HG03457 (cell line): ENCODE measurements around the gene MINPP1.
A peak's percentile ranks its signal among the peaks of the same experiment; 100 is the strongest.
"Not testable (repeated sequence)": the region's sequence is repeated elsewhere in the genome, so short reads cannot be mapped to it uniquely, and the experiment has no call there.

Experiments
- ATAC-seq: cut with Tn5 transposase; IDR thresholded peaks from one replicate; pipeline ENCODE4 v1.9.1; 2021; ENCODE audit warnings: moderate number of reproducible peaks; ENCODE audit not compliant: unreplicated experiment

The MINPP1 gene, protein sequence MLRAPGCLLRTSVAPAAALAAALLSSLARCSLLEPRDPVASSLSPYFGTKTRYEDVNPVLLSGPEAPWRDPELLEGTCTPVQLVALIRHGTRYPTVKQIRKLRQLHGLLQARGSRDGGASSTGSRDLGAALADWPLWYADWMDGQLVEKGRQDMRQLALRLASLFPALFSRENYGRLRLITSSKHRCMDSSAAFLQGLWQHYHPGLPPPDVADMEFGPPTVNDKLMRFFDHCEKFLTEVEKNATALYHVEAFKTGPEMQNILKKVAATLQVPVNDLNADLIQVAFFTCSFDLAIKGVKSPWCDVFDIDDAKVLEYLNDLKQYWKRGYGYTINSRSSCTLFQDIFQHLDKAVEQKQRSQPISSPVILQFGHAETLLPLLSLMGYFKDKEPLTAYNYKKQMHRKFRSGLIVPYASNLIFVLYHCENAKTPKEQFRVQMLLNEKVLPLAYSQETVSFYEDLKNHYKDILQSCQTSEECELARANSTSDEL

DNA sequence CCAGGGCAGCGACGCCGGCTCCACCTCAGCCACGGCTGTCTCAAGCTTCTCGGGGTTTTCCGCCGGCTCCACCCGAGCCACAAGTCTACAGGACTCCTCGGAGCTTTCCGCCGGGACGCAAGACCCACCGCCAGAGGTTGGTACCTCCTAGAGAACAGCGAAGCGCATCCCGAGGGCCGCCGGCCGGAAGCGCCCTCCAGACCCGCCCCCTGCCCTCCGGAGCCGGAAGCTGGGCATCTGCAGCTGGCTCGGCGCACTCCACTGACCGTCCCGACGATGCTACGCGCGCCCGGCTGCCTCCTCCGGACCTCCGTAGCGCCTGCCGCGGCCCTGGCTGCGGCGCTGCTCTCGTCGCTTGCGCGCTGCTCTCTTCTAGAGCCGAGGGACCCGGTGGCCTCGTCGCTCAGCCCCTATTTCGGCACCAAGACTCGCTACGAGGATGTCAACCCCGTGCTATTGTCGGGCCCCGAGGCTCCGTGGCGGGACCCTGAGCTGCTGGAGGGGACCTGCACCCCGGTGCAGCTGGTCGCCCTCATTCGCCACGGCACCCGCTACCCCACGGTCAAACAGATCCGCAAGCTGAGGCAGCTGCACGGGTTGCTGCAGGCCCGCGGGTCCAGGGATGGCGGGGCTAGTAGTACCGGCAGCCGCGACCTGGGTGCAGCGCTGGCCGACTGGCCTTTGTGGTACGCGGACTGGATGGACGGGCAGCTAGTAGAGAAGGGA, at the start of gene MINPP1:
TSS of gene MINPP1 (plus strand) at position 254 of the 726 bp plus-strand sequence. CDS start at position 277, 23 bp downstream.
- ATAC-seq, result peak; percentile 90

DNA sequence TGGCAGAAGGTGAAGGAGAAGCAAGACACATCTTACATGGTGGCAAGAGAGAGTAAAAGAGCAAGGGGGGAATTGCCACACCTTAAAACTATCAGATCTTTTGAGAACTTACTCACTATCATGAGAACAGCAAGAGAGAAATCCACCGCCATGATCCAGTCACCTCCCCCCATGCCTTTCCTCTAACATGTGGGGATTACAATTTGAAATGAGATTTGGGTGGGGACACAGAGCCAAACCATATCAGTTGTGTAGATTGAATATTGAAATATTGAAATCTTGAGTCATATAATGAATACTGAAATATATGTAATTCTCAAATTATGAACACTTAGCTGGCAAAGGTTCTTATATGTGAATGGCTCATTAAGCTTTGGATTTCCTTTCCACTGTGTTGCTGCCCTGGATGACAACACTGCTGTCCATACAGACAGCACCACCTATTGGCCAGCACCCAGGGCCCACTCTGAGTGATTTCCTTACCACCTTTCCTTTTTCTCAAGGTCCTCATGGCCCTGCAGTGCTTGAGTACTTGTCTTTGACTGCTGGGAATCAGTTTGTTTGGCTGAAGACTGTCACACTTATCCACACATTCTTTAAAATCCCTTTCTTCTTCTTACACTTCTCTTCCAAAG, 48.0 kb upstream of the MINPP1 start:
- not testable (repeated sequence) for ATAC-seq

DNA sequence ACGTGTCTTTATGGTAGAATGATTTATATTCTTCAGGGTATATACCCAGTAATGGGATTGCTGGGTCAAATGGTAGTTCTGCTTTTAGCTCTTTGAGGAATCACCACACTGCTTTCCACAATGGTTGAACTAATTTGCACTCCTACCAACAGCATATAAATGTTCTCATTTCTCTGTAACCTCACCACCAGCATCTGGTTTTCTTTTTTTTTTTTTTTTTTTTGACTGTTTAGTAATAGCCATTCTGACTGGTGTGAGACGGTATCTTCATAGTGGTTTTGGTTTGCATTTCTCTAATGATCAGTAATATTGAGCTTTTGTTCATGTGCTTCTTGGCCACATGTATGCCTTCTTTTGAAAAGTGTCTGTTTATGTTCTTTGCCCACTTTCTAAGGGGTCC, 42.9 kb upstream of the MINPP1 start:
- ATAC-seq, result not testable (repeated sequence)

DNA sequence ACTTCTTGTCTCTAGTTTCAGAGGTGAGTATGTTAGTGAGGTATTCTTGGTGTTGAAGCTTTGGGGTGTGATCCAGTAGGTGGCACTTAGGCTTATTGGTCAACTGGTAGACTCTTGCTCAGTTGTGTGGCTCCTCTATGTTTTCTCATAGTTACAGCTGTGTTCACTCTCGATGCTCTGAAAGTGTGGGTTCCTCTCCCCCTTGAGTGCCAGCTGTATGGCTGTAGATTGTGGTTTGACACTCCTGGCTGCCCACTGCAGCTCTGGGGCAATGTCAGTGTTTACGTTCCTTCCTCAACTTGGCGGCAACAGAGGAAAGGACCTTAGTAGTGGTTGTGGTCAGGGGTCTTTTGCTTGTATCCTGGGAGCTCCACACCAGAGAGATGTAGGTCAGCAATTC, 37.8 kb upstream of the MINPP1 start:
- not testable (repeated sequence) for ATAC-seq

DNA sequence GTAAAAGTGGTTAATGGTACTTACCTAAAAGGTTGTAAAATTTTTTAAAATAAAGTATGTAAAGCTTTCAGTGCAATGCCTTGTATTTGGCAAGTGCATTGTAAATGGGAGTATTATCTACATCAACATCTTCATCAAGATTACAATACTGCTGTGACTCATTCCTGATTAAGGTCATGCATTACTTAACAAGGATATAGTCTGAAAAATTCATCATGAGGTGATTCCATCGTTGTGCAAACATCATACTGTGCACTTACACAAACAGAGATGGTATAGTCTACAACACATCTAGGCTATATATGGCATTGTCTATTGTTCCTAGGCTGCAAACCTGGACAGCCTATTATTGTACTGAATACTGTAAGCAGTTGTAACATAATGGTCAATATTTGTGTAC, 16.0 kb upstream of the MINPP1 start:
- ATAC-seq, result not testable (repeated sequence)

DNA sequence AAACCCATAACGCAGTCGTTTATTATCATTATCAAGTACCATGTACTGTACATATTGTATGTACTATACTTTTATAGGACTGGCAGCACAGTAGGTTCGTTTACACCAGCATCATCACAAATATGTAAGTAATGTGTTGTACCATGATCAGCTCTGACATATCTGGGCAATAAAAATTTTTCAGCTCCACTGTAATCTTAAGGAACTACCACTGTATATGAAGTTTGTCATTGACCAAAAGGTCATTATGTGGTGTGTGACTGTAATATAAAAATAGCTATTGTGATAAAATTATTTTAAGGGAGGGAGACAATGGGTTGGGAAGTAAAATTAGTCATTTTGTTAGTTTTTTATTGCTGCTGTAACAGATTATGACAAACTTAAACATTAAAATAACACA, 14.4 kb upstream of the MINPP1 start:
- ATAC-seq, result not testable (repeated sequence)

DNA sequence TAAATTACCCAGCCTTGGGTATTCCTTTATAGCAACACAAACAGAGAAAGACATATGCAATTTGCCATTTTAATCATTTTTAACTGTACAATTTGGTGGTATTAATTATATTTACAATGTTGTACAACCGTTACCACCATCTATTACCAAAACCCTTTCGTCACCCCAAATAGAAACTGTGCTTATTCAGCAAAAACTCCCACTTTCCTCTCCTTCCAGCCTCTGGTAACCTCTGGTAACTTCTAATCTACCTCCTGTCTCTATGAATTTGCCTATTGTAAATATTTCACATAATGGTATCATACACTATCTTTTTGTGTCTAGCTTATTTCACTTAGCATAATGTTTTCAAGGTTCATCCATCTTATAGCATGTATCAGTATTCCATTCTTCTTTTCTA, 12.2 kb upstream of the MINPP1 start:
- not testable (repeated sequence) for ATAC-seq

DNA sequence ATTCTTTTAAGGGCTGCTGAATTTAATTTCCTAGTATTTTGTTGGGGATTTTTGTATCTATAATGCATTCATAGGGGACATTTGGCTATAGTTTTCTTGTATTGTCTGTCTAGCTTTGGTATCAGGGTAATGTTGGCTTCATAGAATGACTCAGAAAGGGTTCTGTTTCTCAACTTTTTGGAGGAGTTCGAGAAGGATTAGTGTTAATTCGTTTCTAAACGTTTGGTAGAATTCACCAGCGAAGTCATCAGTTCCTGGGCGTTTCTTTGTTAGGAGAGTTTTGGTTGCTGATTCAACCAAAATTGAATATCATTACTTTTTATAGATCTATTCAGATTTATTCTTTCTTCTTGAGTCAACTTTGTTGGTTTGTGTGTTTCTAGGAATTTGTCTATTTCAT, 9.2 kb upstream of the MINPP1 start:
- not testable (repeated sequence) for ATAC-seq

DNA sequence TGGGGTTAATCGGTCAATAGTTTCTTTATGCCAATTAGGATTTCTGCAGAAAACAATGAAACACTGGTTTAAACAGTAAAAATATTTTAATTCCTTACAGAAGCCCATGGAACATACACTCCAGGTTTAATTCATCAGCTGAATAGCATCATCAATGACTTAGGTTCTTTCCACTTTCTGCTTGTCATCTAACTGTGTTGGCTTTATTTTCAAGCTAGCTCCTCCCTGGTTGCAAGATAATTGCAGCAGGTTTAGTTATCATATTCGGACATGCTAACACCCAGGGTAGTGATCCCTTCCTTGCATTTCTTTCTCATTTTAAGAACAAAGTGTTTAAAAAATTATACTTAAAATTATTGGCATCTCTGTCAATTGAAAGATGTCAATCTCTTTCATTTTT, 7.3 kb upstream of the MINPP1 start:
- ATAC-seq, result not testable (repeated sequence)

DNA sequence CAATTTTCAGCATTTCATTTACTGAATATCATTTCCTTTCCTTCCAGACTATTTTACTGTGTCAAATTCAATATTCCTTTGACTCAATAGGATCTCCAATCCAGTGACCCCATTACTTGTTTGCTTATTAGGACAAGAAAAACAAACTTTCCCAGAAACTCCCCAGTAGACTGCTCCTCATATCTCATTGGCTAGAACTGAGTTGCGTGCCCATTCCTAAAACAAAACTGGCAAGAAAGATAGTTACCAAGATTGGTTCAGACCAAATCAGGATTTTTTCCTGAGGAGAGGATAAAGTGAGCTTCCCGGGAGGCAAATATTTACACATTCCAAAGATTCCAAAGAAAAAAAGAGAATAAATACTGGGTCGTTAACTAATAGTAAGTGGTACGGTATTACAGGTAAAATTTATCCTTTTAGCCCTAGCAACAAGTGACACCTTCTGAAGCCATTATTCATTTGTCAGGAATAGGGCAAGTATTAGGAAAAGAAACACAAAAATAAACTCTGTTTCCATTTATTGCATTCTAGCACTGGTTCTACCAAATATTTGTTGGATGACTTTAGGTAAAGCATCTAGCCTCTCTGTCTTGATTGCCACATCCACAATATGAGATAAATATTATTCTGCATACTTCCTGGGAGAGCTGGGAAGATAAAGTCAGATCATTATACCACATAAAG, 6.4 kb upstream of the MINPP1 start:
- ATAC-seq, result not testable (repeated sequence)

DNA sequence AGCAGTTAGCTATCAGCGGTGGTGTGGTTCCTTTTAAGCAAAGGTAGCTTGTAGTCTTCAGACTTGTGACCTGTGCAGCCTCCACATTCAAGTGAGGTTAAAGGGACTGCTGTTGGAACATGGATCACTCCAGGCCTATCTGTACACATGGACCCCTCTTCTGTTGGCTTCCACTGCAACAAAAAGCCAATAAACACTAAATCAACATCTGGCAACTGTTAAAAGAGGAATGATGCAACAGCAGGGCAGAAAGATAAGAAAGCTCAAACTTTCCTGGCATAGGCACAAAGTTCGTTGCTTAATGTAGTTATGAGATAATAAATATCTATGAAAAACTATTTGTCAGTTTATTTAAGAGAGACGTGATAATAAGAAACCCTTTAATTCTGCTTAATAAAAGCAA, 4.0 kb upstream of the MINPP1 start:
- ATAC-seq, result no peak

DNA sequence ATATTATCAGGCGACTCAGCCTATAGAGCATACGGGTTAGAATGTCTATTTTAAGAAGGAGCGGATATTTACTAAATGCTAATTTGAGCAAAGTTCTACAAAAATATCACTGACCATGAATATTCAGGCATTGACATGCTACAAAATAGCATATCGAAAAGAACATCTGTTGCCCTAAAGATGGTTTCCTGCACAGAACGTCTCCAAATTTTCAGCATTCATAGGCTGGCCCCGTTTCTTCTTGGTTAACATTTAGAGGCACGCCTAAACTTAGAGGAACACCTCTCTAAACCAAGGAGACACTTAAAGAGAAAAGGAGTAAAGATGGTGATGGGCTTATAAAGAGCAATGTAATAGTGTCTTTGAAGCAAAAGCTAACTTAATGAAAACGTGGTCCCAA, 1.3 kb upstream of the MINPP1 start:
- no peak for ATAC-seq

DNA sequence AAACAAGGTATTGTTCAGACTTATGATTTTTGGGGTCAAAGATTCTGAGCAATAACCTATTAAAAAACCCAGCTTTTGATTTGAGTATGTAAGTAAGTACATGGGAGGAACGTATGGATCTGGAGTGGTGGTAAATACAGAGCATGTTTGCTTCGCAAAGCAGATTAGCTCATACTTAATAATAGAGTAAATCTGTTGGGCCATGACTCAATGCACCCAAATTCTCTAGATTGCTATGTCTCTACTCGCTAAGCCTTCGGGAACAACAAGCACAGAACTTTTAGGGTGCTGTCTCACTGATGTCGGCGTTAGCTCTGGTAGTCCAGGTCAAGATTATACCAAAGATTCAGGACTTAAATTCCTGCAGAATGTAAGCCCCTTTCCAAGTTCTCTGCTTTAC, 807 bp upstream of the MINPP1 start:
- no peak for ATAC-seq

DNA sequence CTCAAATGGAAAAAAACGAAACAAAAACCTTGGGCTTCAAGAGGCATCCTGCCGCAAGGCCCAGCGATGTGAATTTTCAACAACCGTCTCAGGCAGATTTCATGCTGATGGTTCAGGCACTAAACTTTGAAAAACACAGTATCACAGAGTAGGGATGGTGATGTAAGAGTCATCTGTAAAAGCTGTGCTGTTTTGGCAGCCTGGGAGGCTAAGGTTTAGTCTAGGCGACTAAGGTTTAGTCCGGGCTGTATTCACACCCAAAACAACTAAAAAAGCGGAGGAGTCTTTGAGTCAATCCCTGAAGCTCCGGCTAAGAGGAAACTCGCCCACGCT, 420 bp upstream of the MINPP1 start:
- ATAC-seq, result no peak

DNA sequence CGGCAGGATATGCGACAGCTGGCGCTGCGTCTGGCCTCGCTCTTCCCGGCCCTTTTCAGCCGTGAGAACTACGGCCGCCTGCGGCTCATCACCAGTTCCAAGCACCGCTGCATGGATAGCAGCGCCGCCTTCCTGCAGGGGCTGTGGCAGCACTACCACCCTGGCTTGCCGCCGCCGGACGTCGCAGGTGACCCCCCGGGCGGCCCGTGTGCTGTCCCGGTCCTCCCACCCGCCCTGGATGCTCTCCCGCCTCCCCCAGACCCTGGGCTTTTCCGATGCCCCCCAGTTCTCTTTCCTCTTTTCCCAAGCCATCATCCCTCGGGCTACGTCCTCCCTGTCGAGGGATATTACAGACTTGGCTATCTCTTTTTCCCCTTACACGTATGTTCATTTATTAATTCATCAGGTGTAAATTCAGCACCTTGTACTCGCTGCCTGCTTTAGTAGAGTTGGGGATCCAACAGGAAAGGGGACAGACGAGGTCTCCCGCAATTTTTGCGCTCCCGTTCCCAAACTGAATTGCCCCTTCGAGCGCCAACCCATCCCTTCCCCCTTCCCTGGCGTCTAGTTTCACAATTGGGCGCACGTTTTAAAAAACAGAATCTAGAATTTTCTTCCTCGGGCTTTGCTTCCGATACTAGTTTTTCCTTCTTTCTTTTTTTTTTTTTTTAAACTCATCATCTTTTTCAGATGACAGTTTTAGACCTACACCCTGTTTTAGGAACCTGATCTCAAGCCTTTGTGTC, 846 bp downstream of the MINPP1 start:
- peak; percentile 38 for ATAC-seq

DNA sequence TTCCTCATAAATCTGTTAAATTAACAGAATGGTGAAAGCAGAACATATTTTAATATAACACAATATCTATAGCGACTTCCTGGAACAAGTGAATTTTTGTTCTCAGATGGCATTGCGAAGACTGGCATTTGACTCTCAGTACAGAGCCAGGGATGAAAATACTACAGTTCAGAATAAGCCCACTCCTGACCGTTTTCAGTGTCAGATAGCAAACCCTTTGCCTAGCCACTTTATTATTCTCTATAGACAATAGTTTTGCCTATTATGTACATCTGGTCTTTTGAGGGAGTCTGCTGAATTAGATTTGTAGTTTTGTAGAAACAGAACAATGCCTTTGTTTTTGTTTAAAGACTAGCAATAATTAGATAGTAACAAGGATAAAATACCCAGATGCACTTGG, 2.3 kb downstream of the MINPP1 start:
- no peak for ATAC-seq

DNA sequence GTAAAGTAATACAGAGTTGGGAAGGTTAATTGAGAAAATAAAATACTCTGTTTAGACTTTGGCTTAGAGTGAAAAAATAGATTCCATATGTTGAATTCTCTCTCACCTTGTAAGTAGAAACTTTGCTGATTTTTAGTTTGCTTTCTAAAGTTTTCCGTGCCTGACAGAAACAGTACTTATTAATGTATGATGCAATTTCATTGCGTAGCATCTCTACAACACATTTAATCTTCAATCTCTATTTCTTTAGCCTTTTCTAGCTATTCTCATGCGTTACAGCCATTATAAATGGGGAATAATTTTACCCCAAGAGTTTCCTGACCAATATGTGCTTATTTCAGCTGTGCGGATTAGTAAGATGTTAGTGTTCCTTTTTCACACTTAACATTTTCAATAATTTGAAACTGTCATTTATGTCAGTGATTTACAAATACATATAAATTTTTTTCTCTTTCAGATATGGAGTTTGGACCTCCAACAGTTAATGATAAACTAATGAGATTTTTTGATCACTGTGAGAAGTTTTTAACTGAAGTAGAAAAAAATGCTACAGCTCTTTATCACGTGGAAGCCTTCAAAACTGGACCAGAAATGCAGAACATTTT, 3.3 kb downstream of the MINPP1 start:
- no peak for ATAC-seq

DNA sequence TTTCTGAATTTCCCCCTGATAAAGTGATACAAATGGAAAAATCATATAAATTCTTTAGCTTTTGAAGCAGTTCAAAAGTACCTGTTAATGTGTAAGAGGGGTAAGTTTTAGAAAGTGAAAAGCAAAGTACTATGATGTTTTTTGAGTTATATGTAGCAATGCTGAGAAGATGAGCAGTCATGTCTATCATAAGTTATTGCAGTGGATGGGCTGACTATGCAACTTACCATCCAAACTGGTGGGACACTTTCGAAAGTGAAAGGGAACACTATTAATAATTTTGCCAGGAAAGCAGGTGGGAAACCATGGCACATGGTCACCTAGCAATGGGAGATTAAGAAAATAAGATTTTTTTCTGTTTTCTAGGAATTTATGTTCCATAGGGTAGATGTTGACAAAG, 4.1 kb downstream of the MINPP1 start:
- no peak for ATAC-seq

DNA sequence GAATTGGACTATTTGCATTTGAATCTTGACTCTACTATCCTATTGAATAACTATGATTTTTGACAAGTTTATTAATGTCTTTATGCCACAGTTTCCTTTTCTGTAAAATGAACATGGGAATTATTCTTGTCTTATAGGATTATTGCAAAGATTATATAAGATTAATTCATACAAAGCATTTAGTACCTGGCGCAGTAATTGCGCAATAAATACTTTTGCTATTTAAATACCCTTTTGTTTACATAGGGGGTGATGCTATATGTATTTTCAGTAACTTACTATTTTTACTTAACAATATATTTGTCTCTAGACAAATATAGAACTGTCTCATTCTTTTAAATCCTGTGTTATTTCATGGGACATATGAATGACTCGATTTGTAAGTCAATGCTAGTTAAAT, 5.3 kb downstream of the MINPP1 start:
- no peak for ATAC-seq

DNA sequence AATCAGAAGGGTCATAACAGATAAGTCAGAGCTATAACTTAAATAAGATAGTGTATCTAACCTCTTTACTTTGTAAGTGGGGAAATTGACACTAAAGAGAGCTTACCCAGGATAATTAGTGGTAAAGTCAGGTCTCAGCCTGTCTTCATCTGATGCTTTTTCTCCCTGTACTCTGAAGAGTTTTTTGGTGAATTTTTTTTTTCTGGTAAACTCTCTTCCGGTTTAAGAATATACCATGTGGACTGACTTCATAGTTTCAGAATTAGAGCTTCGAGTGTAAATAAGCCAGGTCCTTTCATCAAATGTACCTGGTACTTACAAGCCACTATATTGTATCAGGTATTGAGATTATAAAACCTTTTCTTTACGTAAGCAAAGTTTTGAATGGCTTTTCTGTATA, 6.8 kb downstream of the MINPP1 start:
- no peak for ATAC-seq
